GM23338 (cell line): ENCODE results near the gene FLVCR1. TPM values are rescaled to one million over a fixed set of nuclear protein-coding genes. Genes with fewer than 3 reads are reported as not detected.

Experiments used
- ATAC-seq: fragments of 200-7000 bp; cut with Tn5 transposase; 3 replicates; pipeline ENCODE4 v1.9.1; 2020
- DNase-seq: peaks from one replicate; pipeline ENCODE4 v3.0.0-alpha.2; 2015; ENCODE audit warnings: low spot score
- H2AFZ ChIP-seq: fragments of 200-600 bp; sonication (generic); 2 replicates; pipeline ENCODE4 v1.8.0; 2016; ENCODE audit warnings: antibody characterized with exemption, mild to moderate bottlenecking, moderate library complexity
- H3F3A ChIP-seq: fragments of 200-600 bp; sonication (generic); replicated peaks from 2 replicates; pipeline ENCODE4 v1.8.0; 2017; ENCODE audit warnings: antibody characterized with exemption, mixed run types, low read depth
- H3K27ac ChIP-seq: fragments of 200-600 bp; sonication (generic); 2 replicates; pipeline ENCODE4 v1.6.1; 2016; ENCODE audit warnings: low read depth
- H3K27me3 ChIP-seq: fragments of 200-600 bp; sonication (generic); 2 replicates; pipeline ENCODE4 v1.8.0; 2016; ENCODE audit warnings: mild to moderate bottlenecking, mixed run types, moderate library complexity; ENCODE audit not compliant: insufficient read depth
- H3K36me3 ChIP-seq: fragments of 200-600 bp; sonication (generic); 2 replicates; pipeline ENCODE4 v1.8.0; 2016; ENCODE audit warnings: mild to moderate bottlenecking; ENCODE audit not compliant: insufficient read depth
- H3K4me1 ChIP-seq: fragments of 200-600 bp; sonication (generic); 2 replicates; pipeline ENCODE4 v1.8.0; 2016; ENCODE audit warnings: mild to moderate bottlenecking, moderate library complexity; ENCODE audit not compliant: insufficient read depth
- H3K4me2 ChIP-seq: fragments of 200-600 bp; sonication (generic); 2 replicates; pipeline ENCODE4 v1.7.1; 2017; ENCODE audit warnings: mixed run types
- H3K4me3 ChIP-seq: fragments of 200-600 bp; sonication (generic); 2 replicates; pipeline ENCODE4 v1.6.1; 2016; ENCODE audit warnings: mixed run types
- H3K79me2 ChIP-seq: fragments of 200-600 bp; sonication (generic); replicated peaks from 2 replicates; pipeline ENCODE4 v1.8.0; 2017; ENCODE audit warnings: mild to moderate bottlenecking; ENCODE audit not compliant: insufficient read depth
- H3K9me2 ChIP-seq: fragments of 200-600 bp; sonication (generic); 2 replicates; pipeline ENCODE4 v1.8.0; 2017; ENCODE audit not compliant: insufficient read depth
- H4K20me1 ChIP-seq: fragments of 200-600 bp; sonication (generic); replicated peaks from 2 replicates; pipeline ENCODE4 v1.8.0; 2017; ENCODE audit warnings: mild to moderate bottlenecking; ENCODE audit not compliant: insufficient read depth
- H3K27ac Mint-ChIP-seq: 2 replicates; pipeline ENCODE4 v1.8.0; 2020; ENCODE audit warnings: inconsistent platforms, mild to moderate bottlenecking, moderate library complexity, mixed read lengths
- H3K27me3 Mint-ChIP-seq: 3 replicates; pipeline ENCODE4 v1.8.0; 2022; ENCODE audit warnings: low read depth, mild to moderate bottlenecking, moderate library complexity, mixed read lengths, inconsistent platforms; ENCODE audit not compliant: insufficient read depth, poor library complexity
- H3K36me3 Mint-ChIP-seq: 3 replicates; pipeline ENCODE4 v1.8.0; 2021; ENCODE audit warnings: low read depth, mild to moderate bottlenecking, inconsistent platforms, moderate library complexity, mixed read lengths
- H3K4me1 Mint-ChIP-seq: 3 replicates; pipeline ENCODE4 v1.8.0; 2020; ENCODE audit warnings: mild to moderate bottlenecking, inconsistent platforms, mixed read lengths
- H3K4me3 Mint-ChIP-seq: 3 replicates; pipeline ENCODE4 v1.8.0; 2021; ENCODE audit warnings: moderate library complexity, mild to moderate bottlenecking, inconsistent platforms, mixed read lengths
- H3K9me3 Mint-ChIP-seq: 3 replicates; pipeline ENCODE4 v1.8.0; 2020; ENCODE audit warnings: moderate library complexity, mild to moderate bottlenecking, inconsistent platforms, mixed read lengths
- CREB1 ChIP-seq: fragments of 250-450 bp; sonication (Bioruptor Pico); IDR thresholded peaks from 2 replicates; pipeline ENCODE4 v1.5.0; 2020; ENCODE audit warnings: low read depth, mild to moderate bottlenecking, moderate library complexity
- CTCF ChIP-seq, 2 experiments: fragments of 200-600 bp in 1 of 2; sonication (generic) in 1 of 2; conservative IDR thresholded peaks; 2 replicates each; pipeline versions ENCODE4 v1.5.1 to v1.6.1; 2016 to 2017; ENCODE audit warnings: antibody characterized with exemption in 2 of 2, low read depth in 2 of 2, mild to moderate bottlenecking in 2 of 2, moderate library complexity in 1 of 2
- ETS1 ChIP-seq: IDR thresholded peaks from 2 replicates; pipeline ENCODE4 v1.6.1; 2016; ENCODE audit warnings: antibody characterized with exemption
- JUNB ChIP-seq: IDR thresholded peaks from one replicate; pipeline ENCODE4 v1.6.1; 2016; ENCODE audit warnings: antibody characterized with exemption; ENCODE audit not compliant: unreplicated experiment
- NANOG ChIP-seq: IDR thresholded peaks from 2 replicates; pipeline ENCODE4 v1.6.1; 2016; ENCODE audit warnings: antibody characterized with exemption, borderline replicate concordance
- REST ChIP-seq: IDR thresholded peaks from one replicate; pipeline ENCODE4 v1.6.1; 2018; ENCODE audit warnings: antibody characterized with exemption; ENCODE audit not compliant: unreplicated experiment
- STAT1 ChIP-seq: IDR thresholded peaks from one replicate; pipeline ENCODE4 v1.6.1; 2016; ENCODE audit warnings: antibody characterized with exemption; ENCODE audit not compliant: unreplicated experiment
- ZNF114 ChIP-seq: fragments of 250-450 bp; sonication (Bioruptor Pico); IDR thresholded peaks from 2 replicates; pipeline ENCODE4 v1.5.0; 2020; ENCODE audit warnings: mild to moderate bottlenecking, moderate library complexity
- ZNF462 ChIP-seq: fragments of 250-450 bp; sonication (Bioruptor Pico); IDR thresholded peaks from 2 replicates; pipeline ENCODE4 v1.5.0; 2020; ENCODE audit warnings: mild to moderate bottlenecking, moderate library complexity
- polyA plus RNA-seq: library from polyadenylated mRNA; unstranded; fragments of >200 nt; fragmentation: Nextera tagmentation; extraction: Ambion mirVana; gene quantifications from 2 replicates; pipeline ENCODE4 v1.2.1, GENCODE V29; 2016
- total RNA-seq: library from RNA; depleted of rRNA; stranded (reverse); fragments of >200 nt; shearing (Covaris generic); gene quantifications from 2 replicates; pipeline ENCODE4 v1.2.3, GENCODE V29; 2014

FLVCR1 gene
- total and polyA plus RNA-seq, 2 experiments from 2014 or later = 60.5 to 93.5 TPM

DNA sequence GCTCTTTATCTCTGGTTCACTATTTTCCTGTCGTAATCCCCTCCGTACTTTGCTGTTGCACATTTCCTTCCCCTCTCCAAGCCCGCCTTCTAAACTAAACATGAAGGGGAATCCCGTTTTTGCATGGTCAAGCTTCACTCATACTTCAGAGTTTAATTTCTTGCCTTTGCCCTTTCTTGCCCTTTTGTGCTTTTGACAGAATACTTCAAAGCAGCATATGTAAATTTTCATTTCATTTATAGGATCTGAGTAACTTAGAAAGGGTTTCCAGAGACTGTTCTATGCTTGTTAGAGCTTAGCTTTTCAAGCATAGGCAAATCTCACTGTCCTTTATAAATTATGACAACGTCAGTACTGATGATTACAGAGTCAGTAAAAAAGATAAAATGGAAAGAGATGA, 38.3 kb upstream of the FLVCR1 start (continued):
- TF ChIP-seq ZNF462 (CRISPR knock-in tag) = no peak
- TF ChIP-seq REST = no peak

DNA sequence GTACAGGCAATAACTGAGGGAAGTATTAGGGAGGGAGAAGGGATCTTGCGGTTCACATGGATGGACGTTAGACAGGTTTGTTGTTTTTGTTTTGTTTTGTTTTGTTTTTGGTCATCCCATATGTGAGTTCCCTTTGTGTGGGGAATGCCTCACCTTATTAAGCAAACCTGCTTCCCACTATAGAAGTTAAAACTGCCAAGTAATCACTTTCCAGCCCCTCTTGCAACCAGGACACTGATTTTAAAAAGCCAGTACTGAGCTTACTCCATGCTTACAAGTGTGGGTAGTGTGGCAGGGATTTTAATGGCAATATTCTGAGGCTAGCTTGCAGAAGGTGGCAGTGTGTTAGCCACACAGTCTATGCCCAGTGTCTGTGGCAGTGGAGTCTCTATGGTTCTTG, 37.1 kb upstream of the FLVCR1 start:
- ATAC-seq (no peak), DNase-seq (no peak)
- H3K79me2 ChIP-seq = no peaks in the 10 kb centered on the region
- no peaks in the 10 kb centered on the region for H4K20me1 ChIP-seq
- Mint-ChIP-seq H3K27me3 (no peaks in the 10 kb centered on the region), H3K4me1 (peaks cover 4% of the 10 kb centered on the region; the same call in 2 of the 3 replicates), H3K9me3 (peaks cover 23% of the 10 kb centered on the region), H3K36me3 (peaks cover 20% of the 10 kb centered on the region), H3K27ac (no peak overlapping the region), H3K4me3 (no peak overlapping the region)
- no peak overlapping the region for H3K4me3 ChIP-seq
- no peak overlapping the region for H2AFZ ChIP-seq
- H3K27ac ChIP-seq = no peak overlapping the region
- no peaks in the 10 kb centered on the region for H3F3A ChIP-seq
- no peak overlapping the region for H3K4me2 ChIP-seq
- peaks cover 9% of the 10 kb centered on the region; the same call in 1 of the 2 replicates for H3K36me3 ChIP-seq
- H3K27me3 ChIP-seq = no peaks in the 10 kb centered on the region
- no peaks in the 10 kb centered on the region for H3K9me2 ChIP-seq
- H3K4me1 ChIP-seq = peaks cover 6% of the 10 kb centered on the region; the same call in 1 of the 2 replicates
- TF ChIP-seq STAT1 = no peak
- TF ChIP-seq ZNF114 (CRISPR knock-in tag) = no peak
- TF ChIP-seq REST = no peak
- TF ChIP-seq NANOG = no peak
- TF ChIP-seq CTCF (conservative IDR thresholded peaks at IDR 0.05; ENCODE audit: low read depth in 2 of 2) = no peak
- TF ChIP-seq JUNB = no peak
- no peak for TF ChIP-seq CREB1 (CRISPR knock-in tag)
- no peak for TF ChIP-seq ETS1
